CD4-positive, alpha-beta T cell (primary cell): Measurements from ENCODE around the gene HS2ST1. TPM values are rescaled to one million over a fixed set of nuclear protein-coding genes. Genes with fewer than 3 reads are reported as not detected.

ENCODE experiments used
- ATAC-seq: fragments of 200-7000 bp; cut with Tn5 transposase; one replicate; pipeline ENCODE4 v1.10.0; 2022; ENCODE audit warnings: mild to moderate bottlenecking; ENCODE audit not compliant: poor library complexity
- CTCF ChIA-PET: fragments of 350-600 bp; sonication (Branson Sonifier 250); formaldehyde crosslinking; loops from one replicate; lab custom pipeline; 2021; ENCODE audit warnings: antibody characterized with exemption, inconsistent platforms; lab: Charles Lee
- POLR2A ChIA-PET: fragments of 350-600 bp; sonication (Branson Sonifier 250); formaldehyde crosslinking; loops from one replicate; lab custom pipeline; 2021; ENCODE audit warnings: antibody characterized with exemption, inconsistent platforms; lab: Charles Lee
- DNase-seq, 14 experiments: peaks; one replicate each; pipeline ENCODE4 v3.0.0-alpha.2; 2013 to 2020; ENCODE audit warnings: mixed read lengths in 2 of 14
- H3K27ac ChIP-seq, 2 donors: one replicate each; pipeline versions ENCODE4 v1.5.1 to v1.7.0; 2013; ENCODE audit warnings: low read length in 2 of 2, low read depth in 1 of 2, mild to moderate bottlenecking in 1 of 2
- H3K27me3 ChIP-seq, 2 experiments: 1 replicate in 1 of 2; 2 replicates in 1 of 2; pipeline versions ENCODE4 v1.6.1 to v1.7.0; 2013; ENCODE audit warnings: low read length in 2 of 2, control low read depth in 1 of 2, mild to moderate bottlenecking in 1 of 2, moderate library complexity in 1 of 2; ENCODE audit not compliant: insufficient read depth in 2 of 2, control insufficient read depth in 1 of 2
- H3K36me3 ChIP-seq: one replicate; pipeline ENCODE4 v1.6.1; 2013; ENCODE audit warnings: low read length, control low read depth; ENCODE audit not compliant: insufficient read depth
- H3K4me1 ChIP-seq: one replicate; pipeline ENCODE4 v1.6.1; 2013; ENCODE audit warnings: low read length, control low read depth; ENCODE audit not compliant: insufficient read depth
- H3K4me3 ChIP-seq: one replicate; pipeline ENCODE4 v1.5.1; 2013; ENCODE audit warnings: mild to moderate bottlenecking, low read length, moderate library complexity
- H3K9me3 ChIP-seq, 2 experiments: 1 replicate in 1 of 2; 2 replicates in 1 of 2; pipeline versions ENCODE4 v1.6.1 to v1.7.0; 2013; ENCODE audit warnings: low read length in 2 of 2, mild to moderate bottlenecking in 2 of 2, control low read depth in 1 of 2, moderate library complexity in 1 of 2; ENCODE audit not compliant: control insufficient read depth in 1 of 2, insufficient read depth in 1 of 2
- H3K27ac Mint-ChIP-seq: one replicate; pipeline ENCODE4 v1.8.0; 2020; ENCODE audit warnings: mixed read lengths
- H3K27me3 Mint-ChIP-seq: one replicate; pipeline ENCODE4 v1.8.0; 2021; ENCODE audit warnings: mixed read lengths
- H3K36me3 Mint-ChIP-seq: one replicate; pipeline ENCODE4 v1.8.0; 2021; ENCODE audit warnings: low read depth, mixed read lengths
- H3K4me1 Mint-ChIP-seq: one replicate; pipeline ENCODE4 v1.8.0; 2021; ENCODE audit warnings: low read depth, mixed read lengths
- H3K4me3 Mint-ChIP-seq: one replicate; pipeline ENCODE4 v1.8.0; 2020; ENCODE audit warnings: mild to moderate bottlenecking, mixed read lengths
- H3K9me3 Mint-ChIP-seq: one replicate; pipeline ENCODE4 v1.8.0; 2020; ENCODE audit warnings: mixed read lengths
- intact Hi-C, 2 experiments: fragments of 100-400 bp; cut with DNase I in 1 of 2; cut with micrococcal nuclease in 1 of 2; formaldehyde crosslinking; loops; one replicate each; pipeline versions ENCODE4 v1.15.1 to v1.9.0; 2023 to 2025; cut with DNase I, micrococcal nuclease
- total RNA-seq, 174 experiments: library from RNA in 2 of 174; stranded (reverse) in 2 of 174; gene quantifications; one replicate each; pipeline ENCODE4 v1.2.3 and lab custom pipeline; 2021 to 2026
- TF ChIP-seq, protein P1 (sequence below): fragments of 200-600 bp; IDR thresholded peaks from one replicate; pipeline ENCODE4 v1.8.0; 2022; ENCODE audit warnings: antibody characterized with exemption, mild to moderate bottlenecking

Gene HS2ST1
- total RNA-seq, 2 experiments from 2014 or later, result 6.7 to 6.9 TPM

DNA sequence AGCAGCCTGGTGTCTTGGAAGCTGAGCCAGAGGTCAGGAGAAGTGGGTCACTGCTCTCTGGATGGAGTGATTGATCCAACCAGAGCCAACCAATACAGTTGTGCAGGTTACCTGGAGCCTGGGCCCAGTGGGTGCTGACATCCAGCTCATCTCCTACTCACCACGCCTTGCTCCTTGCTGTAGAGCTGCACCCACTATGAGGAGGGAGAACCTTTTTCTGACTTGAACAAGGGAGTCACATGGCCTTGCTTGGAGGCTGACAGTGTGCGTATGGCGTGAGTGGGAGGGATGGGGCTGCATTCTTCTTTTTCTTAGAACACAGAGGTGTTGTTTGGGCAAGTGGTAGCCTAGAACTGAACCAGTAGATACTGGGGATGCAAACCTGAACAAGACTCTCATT lies 213.1 kb downstream of the HS2ST1 start:
- H3K9me3 Mint-ChIP-seq, result no peaks in the 10 kb centered on the region
- DNase-seq, result no peak
- H3K36me3 Mint-ChIP-seq, result no peaks in the 10 kb centered on the region
- H3K36me3 ChIP-seq, result no peaks in the 10 kb centered on the region
- H3K4me1 Mint-ChIP-seq, result peaks cover 7% of the 10 kb centered on the region
- ChIA-PET POLR2A (no interaction called here), CTCF (no interaction called here)
- no peak overlapping the region for H3K4me3 ChIP-seq
- H3K4me3 Mint-ChIP-seq, result no peak overlapping the region
- peaks cover 8% of the 10 kb centered on the region for H3K4me1 ChIP-seq
- H3K27me3 Mint-ChIP-seq, result peaks cover 29% of the 10 kb centered on the region
- H3K9me3 ChIP-seq, result peaks cover 0 to 3% of the 10 kb centered on the region in 2 experiments
- no peak for ATAC-seq
- TF ChIP-seq, protein P1, sequence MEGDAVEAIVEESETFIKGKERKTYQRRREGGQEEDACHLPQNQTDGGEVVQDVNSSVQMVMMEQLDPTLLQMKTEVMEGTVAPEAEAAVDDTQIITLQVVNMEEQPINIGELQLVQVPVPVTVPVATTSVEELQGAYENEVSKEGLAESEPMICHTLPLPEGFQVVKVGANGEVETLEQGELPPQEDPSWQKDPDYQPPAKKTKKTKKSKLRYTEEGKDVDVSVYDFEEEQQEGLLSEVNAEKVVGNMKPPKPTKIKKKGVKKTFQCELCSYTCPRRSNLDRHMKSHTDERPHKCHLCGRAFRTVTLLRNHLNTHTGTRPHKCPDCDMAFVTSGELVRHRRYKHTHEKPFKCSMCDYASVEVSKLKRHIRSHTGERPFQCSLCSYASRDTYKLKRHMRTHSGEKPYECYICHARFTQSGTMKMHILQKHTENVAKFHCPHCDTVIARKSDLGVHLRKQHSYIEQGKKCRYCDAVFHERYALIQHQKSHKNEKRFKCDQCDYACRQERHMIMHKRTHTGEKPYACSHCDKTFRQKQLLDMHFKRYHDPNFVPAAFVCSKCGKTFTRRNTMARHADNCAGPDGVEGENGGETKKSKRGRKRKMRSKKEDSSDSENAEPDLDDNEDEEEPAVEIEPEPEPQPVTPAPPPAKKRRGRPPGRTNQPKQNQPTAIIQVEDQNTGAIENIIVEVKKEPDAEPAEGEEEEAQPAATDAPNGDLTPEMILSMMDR, result no peak
- intact Hi-C loops, result no loop called here
- no peak overlapping the region for H3K27ac Mint-ChIP-seq
- no peak overlapping the region for H3K27ac ChIP-seq
- H3K27me3 ChIP-seq, result peaks cover 7 to 8% of the 10 kb centered on the region in 2 experiments

DNA sequence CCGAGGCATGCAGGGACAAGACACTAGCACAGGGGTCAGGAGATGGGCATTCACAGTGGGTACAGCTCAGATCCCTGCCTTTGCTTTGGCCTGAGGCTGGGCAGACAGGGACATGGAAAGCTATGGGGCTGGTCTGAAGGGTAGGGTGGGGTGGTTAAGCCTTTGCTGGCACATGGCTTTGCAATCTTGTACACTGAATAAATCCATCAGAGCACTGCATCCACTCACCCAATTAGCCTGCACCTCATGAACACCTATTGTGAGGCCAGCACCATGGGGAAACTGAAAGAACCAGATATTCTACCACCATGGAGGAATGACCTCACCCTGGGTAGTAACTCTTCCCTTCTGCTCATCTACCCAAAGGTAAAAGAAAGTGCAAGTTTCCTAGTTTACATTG lies 214.6 kb downstream of the HS2ST1 start:
- Histone ChIP-seq H3K36me3 (no peaks in the 10 kb centered on the region), H3K9me3 (peaks cover 0 to 3% of the 10 kb centered on the region in 2 experiments), H3K4me3 (no peak overlapping the region), H3K27ac (no peak overlapping the region), H3K27me3 (peaks cover 12 to 15% of the 10 kb centered on the region in 2 experiments), H3K4me1 (peaks cover 9% of the 10 kb centered on the region)
- CTCF ChIA-PET, result no interaction called here
- DNase-seq (no peak), ATAC-seq (no peak)
- Mint-ChIP-seq H3K9me3 (no peaks in the 10 kb centered on the region), H3K27ac (no peak overlapping the region), H3K4me1 (peaks cover 10% of the 10 kb centered on the region), H3K4me3 (no peak overlapping the region), H3K36me3 (no peaks in the 10 kb centered on the region), H3K27me3 (peaks cover 41% of the 10 kb centered on the region)
- POLR2A ChIA-PET, result no interaction called here
- TF ChIP-seq, protein P1, result no peak
- intact Hi-C loops, result no loop called here

GRCh38 chr1:87129606-87130005 lies 215.2 kb downstream of the HS2ST1 start:
- Mint-ChIP-seq H3K9me3 (no peaks in the 10 kb centered on the region), H3K27ac (no peak overlapping the region), H3K27me3 (peaks cover 44% of the 10 kb centered on the region), H3K36me3 (no peaks in the 10 kb centered on the region), H3K4me3 (no peak overlapping the region), H3K4me1 (peaks cover 10% of the 10 kb centered on the region)
- H3K27ac ChIP-seq, result no peak overlapping the region
- ChIA-PET CTCF (no interaction called here), POLR2A (no interaction called here)
- peaks cover 12 to 15% of the 10 kb centered on the region in 2 experiments for H3K27me3 ChIP-seq
- H3K4me1 ChIP-seq, result peaks cover 9% of the 10 kb centered on the region
- H3K36me3 ChIP-seq, result no peaks in the 10 kb centered on the region
- H3K4me3 ChIP-seq, result no peak overlapping the region
- DNase-seq, result no peak
- no peak for ATAC-seq
- peaks cover 0 to 3% of the 10 kb centered on the region in 2 experiments for H3K9me3 ChIP-seq
- TF ChIP-seq, protein P1, result no peak
- intact Hi-C loops, result loop anchor here (5.0 to 10.0 kb wide), 4 partner anchors 823 to 1745 kb away; no protein-coding TSS in a partner anchor
